HEK293 (cell line): ENCODE results near the gene UBE2C.

Experiments
- CTCF ChIP-seq: fragments of 450-650 bp; formaldehyde crosslinking; IDR thresholded peaks from 2 replicates; pipeline ENCODE4 v1.5.1; 2016; ENCODE audit warnings: missing biosample characterization, missing genetic modification characterization
- KLF16 ChIP-seq: fragments of 450-650 bp; formaldehyde crosslinking; IDR thresholded peaks from 2 replicates; pipeline ENCODE4 v1.5.1; 2017; ENCODE audit warnings: missing biosample characterization, missing genetic modification characterization
- KLF7 ChIP-seq: fragments of 450-650 bp; formaldehyde crosslinking; IDR thresholded peaks from 2 replicates; pipeline ENCODE4 v1.5.1; 2016; ENCODE audit warnings: missing biosample characterization, missing genetic modification characterization, borderline replicate concordance
- MYNN ChIP-seq: fragments of 450-650 bp; formaldehyde crosslinking; IDR thresholded peaks from 2 replicates; pipeline ENCODE4 v1.5.1; 2016; ENCODE audit warnings: missing biosample characterization, missing genetic modification characterization, borderline replicate concordance
- ZNF121 ChIP-seq: fragments of 450-650 bp; formaldehyde crosslinking; IDR thresholded peaks from 2 replicates; pipeline ENCODE4 v1.5.1; 2016; ENCODE audit warnings: missing biosample characterization, missing genetic modification characterization
- ZNF174 ChIP-seq: fragments of 450-650 bp; formaldehyde crosslinking; IDR thresholded peaks from 2 replicates; pipeline ENCODE4 v1.5.0; 2017; ENCODE audit warnings: missing biosample characterization, mild to moderate bottlenecking, missing genetic modification characterization
- ZNF18 ChIP-seq: fragments of 450-650 bp; formaldehyde crosslinking; IDR thresholded peaks from 2 replicates; pipeline ENCODE4 v1.5.1; 2016; ENCODE audit warnings: missing biosample characterization, missing genetic modification characterization
- ZNF302 ChIP-seq: fragments of 450-650 bp; formaldehyde crosslinking; IDR thresholded peaks from 2 replicates; pipeline ENCODE4 v1.5.1; 2016; ENCODE audit warnings: missing biosample characterization, missing genetic modification characterization, low read depth
- ZNF404 ChIP-seq: fragments of 450-650 bp; formaldehyde crosslinking; IDR thresholded peaks from 2 replicates; pipeline ENCODE4 v1.5.1; 2017; ENCODE audit warnings: missing biosample characterization, missing genetic modification characterization
- ZNF501 ChIP-seq: fragments of 450-650 bp; formaldehyde crosslinking; IDR thresholded peaks from 2 replicates; pipeline ENCODE4 v1.5.1; 2016; ENCODE audit warnings: missing biosample characterization, missing genetic modification characterization
- ZNF792 ChIP-seq: fragments of 450-650 bp; formaldehyde crosslinking; IDR thresholded peaks from 2 replicates; pipeline ENCODE4 v1.5.1; 2016; ENCODE audit warnings: missing biosample characterization, missing genetic modification characterization
- ZSCAN5A ChIP-seq: fragments of 450-650 bp; formaldehyde crosslinking; IDR thresholded peaks from 2 replicates; pipeline ENCODE4 v1.5.1; 2016; ENCODE audit warnings: missing biosample characterization, missing genetic modification characterization

- no peak for TF ChIP-seq CTCF (tag by site-specific recombination)
- no peak for TF ChIP-seq ZNF404 (tag by site-specific recombination)
- no peak for TF ChIP-seq ZSCAN5A (tag by site-specific recombination)
- no peak for TF ChIP-seq MYNN (tag by site-specific recombination)
- no peak for TF ChIP-seq ZNF121
- TF ChIP-seq ZNF18 = no peak
- TF ChIP-seq ZNF792 (tag by site-specific recombination) = no peak
- TF ChIP-seq ZNF174 (tag by site-specific recombination) = no peak
- no peak for TF ChIP-seq ZNF501 (tag by site-specific recombination)
- no peak for TF ChIP-seq KLF16 (tag by site-specific recombination)
- TF ChIP-seq ZNF302 (tag by site-specific recombination) = no peak
- no peak for TF ChIP-seq KLF7 (tag by site-specific recombination)
Observed at GRCh38 chr20:45822857-45823256, 10.4 kb downstream of the UBE2C start.
